HEK293 (cell line): ENCODE measurements around the gene PLAGL1.
"Not testable (repeated sequence)": the region's sequence is repeated elsewhere in the genome, so short reads cannot be mapped to it uniquely, and the experiment has no call there.

Experiments used
- CTCF ChIA-PET: fragments of 350-600 bp; formaldehyde crosslinking; extraction: SDS; loops from one replicate; lab custom pipeline; 2021; ENCODE audit warnings: antibody characterized with exemption; lab: Yijun Ruan, JAX
- POLR2A ChIA-PET: fragments of 300-600 bp; formaldehyde crosslinking; extraction: SDS; loops from one replicate; lab custom pipeline; 2020; ENCODE audit warnings: antibody characterized with exemption, inconsistent platforms; lab: Yijun Ruan, JAX
- H3K27ac ChIP-seq: fragments of 200-500 bp; sonication (Bioruptor generic); 2 replicates; pipeline ENCODE4 v1.5.1; 2014; ENCODE audit warnings: low read depth, low read length, control low read depth, inconsistent platforms; ENCODE audit errors: extremely low read depth
- H3K36me3 ChIP-seq, 2 experiments: fragments of 200-500 bp in 1 of 2; sonication (Bioruptor generic) in 1 of 2; 1 replicate in 1 of 2; 2 replicates in 1 of 2; pipeline ENCODE4 v1.5.1; 2014 to 2017; ENCODE audit warnings: inconsistent platforms in 2 of 2, low read length in 2 of 2; ENCODE audit not compliant: control insufficient read depth in 2 of 2, insufficient read depth in 1 of 2
- H3K4me1 ChIP-seq: fragments of 200-500 bp; sonication (Bioruptor generic); 2 replicates; pipeline ENCODE4 v1.5.1; 2014; ENCODE audit warnings: mild to moderate bottlenecking, low read length, inconsistent platforms; ENCODE audit not compliant: control insufficient read depth, insufficient read depth
- H3K4me3 ChIP-seq: 2 replicates; pipeline ENCODE4 v1.5.1; 2011; ENCODE audit warnings: low read depth, mild to moderate bottlenecking, control low read depth, low read length, moderate library complexity
- H3K9me3 ChIP-seq: fragments of 200-500 bp; sonication (Bioruptor generic); 2 replicates; pipeline ENCODE4 v1.5.1; 2014; ENCODE audit warnings: low read depth, low read length, inconsistent platforms; ENCODE audit not compliant: control insufficient read depth, insufficient read depth
- BCL6B ChIP-seq: fragments of 450-650 bp; formaldehyde crosslinking; IDR thresholded peaks from 2 replicates; pipeline ENCODE4 v1.5.1; 2017; ENCODE audit warnings: missing biosample characterization, missing genetic modification characterization
- GLI2 ChIP-seq: fragments of 450-650 bp; formaldehyde crosslinking; IDR thresholded peaks from 2 replicates; pipeline ENCODE4; 2017; ENCODE audit warnings: missing biosample characterization, missing genetic modification characterization, low read depth, borderline replicate concordance
- GLIS2 ChIP-seq: fragments of 450-650 bp; formaldehyde crosslinking; IDR thresholded peaks from 2 replicates; pipeline ENCODE4 v1.5.1; 2016; ENCODE audit warnings: missing biosample characterization, missing genetic modification characterization
- PBX3 ChIP-seq: sonication (generic); formaldehyde crosslinking; IDR thresholded peaks from 2 replicates; pipeline ENCODE4 v1.8.1; 2022; ENCODE audit warnings: mild to moderate bottlenecking, moderate library complexity, missing genetic modification reagents
- REPIN1 ChIP-seq: fragments of 450-650 bp; formaldehyde crosslinking; IDR thresholded peaks from 2 replicates; pipeline ENCODE4 v1.5.1; 2017; ENCODE audit warnings: missing biosample characterization, missing genetic modification characterization, low read depth
- WT1 ChIP-seq: fragments of 450-650 bp; formaldehyde crosslinking; IDR thresholded peaks from 2 replicates; pipeline ENCODE4 v1.5.1; 2016; ENCODE audit warnings: missing biosample characterization, missing genetic modification characterization
- ZBTB7A ChIP-seq: fragments of 450-650 bp; formaldehyde crosslinking; IDR thresholded peaks from 2 replicates; pipeline ENCODE4 v1.5.1; 2016; ENCODE audit warnings: low read depth, missing biosample characterization, missing genetic modification characterization
- ZNF311 ChIP-seq: fragments of 450-650 bp; formaldehyde crosslinking; IDR thresholded peaks from 2 replicates; pipeline ENCODE4 v1.5.1; 2017; ENCODE audit warnings: missing biosample characterization, missing genetic modification characterization, borderline replicate concordance
- ZNF548 ChIP-seq: fragments of 450-650 bp; formaldehyde crosslinking; IDR thresholded peaks from 2 replicates; pipeline ENCODE4 v1.5.1; 2016; ENCODE audit warnings: missing biosample characterization, missing genetic modification characterization
- ZNF623 ChIP-seq: fragments of 450-650 bp; formaldehyde crosslinking; IDR thresholded peaks from 2 replicates; pipeline ENCODE4 v1.5.1; 2016; ENCODE audit warnings: missing biosample characterization, missing genetic modification characterization
- ZNF624 ChIP-seq: fragments of 450-650 bp; formaldehyde crosslinking; IDR thresholded peaks from 2 replicates; pipeline ENCODE4 v1.5.1; 2017; ENCODE audit warnings: missing biosample characterization, missing genetic modification characterization
- ZNF76 ChIP-seq: fragments of 450-650 bp; formaldehyde crosslinking; IDR thresholded peaks from 2 replicates; pipeline ENCODE4; 2016; ENCODE audit warnings: low read depth, missing biosample characterization, missing genetic modification characterization, borderline replicate concordance
- ZNF776 ChIP-seq: fragments of 450-650 bp; formaldehyde crosslinking; IDR thresholded peaks from 2 replicates; pipeline ENCODE4 v1.5.0; 2017; ENCODE audit warnings: missing biosample characterization, missing genetic modification characterization, borderline replicate concordance
- ZNF785 ChIP-seq: fragments of 450-650 bp; formaldehyde crosslinking; IDR thresholded peaks from 2 replicates; pipeline ENCODE4 v1.5.1; 2016; ENCODE audit warnings: missing biosample characterization, missing genetic modification characterization
- ZNF843 ChIP-seq: fragments of 450-650 bp; formaldehyde crosslinking; IDR thresholded peaks from 2 replicates; pipeline ENCODE4 v1.5.1; 2016; ENCODE audit warnings: missing biosample characterization, missing genetic modification characterization

The PLAGL1 gene

GRCh38 chr6:144047688-144048087 lies 39.6 kb upstream of the PLAGL1 start:
- ChIA-PET POLR2A (no interaction called here), CTCF (no interaction called here)
- TF ChIP-seq ZNF623 (tag by site-specific recombination) (no peak), WT1 (tag by site-specific recombination) (no peak), ZNF624 (tag by site-specific recombination) (no peak), ZNF548 (tag by site-specific recombination) (no peak), ZNF843 (no peak), ZNF776 (no peak), GLI2 (no peak), ZNF785 (tag by site-specific recombination) (no peak), ZNF76 (tag by site-specific recombination) (no peak), ZNF311 (tag by site-specific recombination) (no peak), PBX3 (CRISPR knock-in tag) (no peak), REPIN1 (tag by site-specific recombination) (no peak)
- H3K9me3 ChIP-seq, result no peaks in the 10 kb centered on the region
- H3K36me3 ChIP-seq, result no peaks in the 10 kb centered on the region
- no peak overlapping the region for H3K4me3 ChIP-seq
- no peak overlapping the region for H3K27ac ChIP-seq
- no peaks in the 10 kb centered on the region for H3K4me1 ChIP-seq

GRCh38 chr6:144046672-144047071 lies 38.6 kb upstream of the PLAGL1 start:
- CTCF ChIA-PET, result interaction anchor here (0.6 kb wide), 1 partner anchor 64 kb away, joined by 3 read pairs; no protein-coding TSS in a partner anchor
- POLR2A ChIA-PET, H3K27ac ChIP-seq: not testable (repeated sequence)

GRCh38 chr6:144044989-144045388 lies 36.9 kb upstream of the PLAGL1 start:
- H3K4me1 ChIP-seq, POLR2A ChIA-PET, CTCF ChIA-PET, H3K4me3 ChIP-seq, H3K9me3 ChIP-seq, H3K27ac ChIP-seq, H3K36me3 ChIP-seq: not testable (repeated sequence)

More at GRCh38 chr6:144046672-144047071, 38.6 kb upstream of the PLAGL1 start:
- H3K4me1 ChIP-seq, H3K4me3 ChIP-seq, H3K9me3 ChIP-seq, H3K36me3 ChIP-seq: not testable (repeated sequence)

- H3K9me3 ChIP-seq, result no peaks in the 10 kb centered on the region
- ChIA-PET CTCF (interaction anchor here (1.0 kb wide), 1 partner anchor 104 kb away, joined by 3 read pairs; no protein-coding TSS in a partner anchor), POLR2A (no interaction called here)
- H3K36me3 ChIP-seq, result no peaks in the 10 kb centered on the region
- TF ChIP-seq GLIS2 (tag by site-specific recombination) (no peak), ZBTB7A (tag by site-specific recombination) (no peak), BCL6B (tag by site-specific recombination) (no peak)
- no peak overlapping the region for H3K4me3 ChIP-seq
- no peaks in the 10 kb centered on the region for H3K4me1 ChIP-seq
- no peak overlapping the region for H3K27ac ChIP-seq
Observed at GRCh38 chr6:144036835-144037195, 28.8 kb upstream of the PLAGL1 start.
